Umbilical cord (tissue), 1 donor: ENCODE results near the gene GCC2. TPM values are rescaled to one million over a fixed set of nuclear protein-coding genes. Genes with fewer than 3 reads are reported as not detected.

ENCODE experiments used
- total RNA-seq: library from RNA; depleted of rRNA; stranded (reverse); fragments of >200 nt; gene quantifications from one replicate; pipeline ENCODE4 v1.2.3, GENCODE V29; 2014; ENCODE audit warnings: low replicate concordance; ENCODE audit not compliant: insufficient read depth

The GCC2 gene
- total RNA-seq, 1 donor from 2014 or later = 75.6 TPM

Other genes starting within 250 kb of the GCC2 start
- not detected for gene SULT1C3, start 209.2 kb upstream of the GCC2 start, total RNA-seq
- gene SULT1C2, start 160.3 kb upstream of the GCC2 start, total RNA-seq = 6.5 TPM
- gene SULT1C4, start 71.3 kb upstream of the GCC2 start, total RNA-seq = 17.1 TPM
- gene LIMS1, start 85.3 kb downstream of the GCC2 start, total RNA-seq = 170 TPM